ENCODE results near the gene PLD5. TPM values are rescaled to one million over a fixed set of nuclear protein-coding genes. Genes with fewer than 3 reads are reported as not detected.

The PLD5 gene
- total RNA-seq, 2 donors from 2014 or later, result 0.27 TPM; not detected in 1

GRCh38 chr1:242178436-242178835 lies 346.1 kb downstream of the PLD5 start:
- intact Hi-C loops (cut with DNase I), result no loop called here
- H3K9ac ChIP-seq (ENCODE audit: low read depth in 2 of 2, low read length in 2 of 2), result no peak overlapping the region

GRCh38 chr1:242162140-242162539 lies 362.4 kb downstream of the PLD5 start:
- H3K36me3 ChIP-seq, result no peaks in the 10 kb centered on the region
- H3K4me3 ChIP-seq, result no peak overlapping the region
- no peak overlapping the region for H3K9ac ChIP-seq (ENCODE audit: low read depth in 2 of 2, low read length in 2 of 2)
- intact Hi-C loops (cut with DNase I), result no loop called here
- H3K4me1 ChIP-seq, result no peaks in the 10 kb centered on the region
- no peaks in the 10 kb centered on the region for H3K9me3 ChIP-seq
- H3K27ac ChIP-seq, result no peak overlapping the region
- no peak for DNase-seq
- TF ChIP-seq CTCF (IDR thresholded peaks at IDR 0.05), result no peak
- no peaks in the 10 kb centered on the region for H3K27me3 ChIP-seq

More at GRCh38 chr1:242178436-242178835, 346.1 kb downstream of the PLD5 start:
- Histone ChIP-seq H3K27me3 (no peaks in the 10 kb centered on the region), H3K4me1 (no peaks in the 10 kb centered on the region), H3K27ac (no peak overlapping the region), H3K9me3 (no peaks in the 10 kb centered on the region), H3K4me3 (no peak overlapping the region), H3K36me3 (no peaks in the 10 kb centered on the region)
- no peak for TF ChIP-seq CTCF (IDR thresholded peaks at IDR 0.05)
- no peak for DNase-seq

GRCh38 chr1:242147096-242147976 lies 377.2 kb downstream of the PLD5 start:
- no peaks in the 10 kb centered on the region for H3K9me3 ChIP-seq
- intact Hi-C loops (cut with DNase I), result no loop called here
- H3K27me3 ChIP-seq, result no peaks in the 10 kb centered on the region
- no peak for TF ChIP-seq CTCF (IDR thresholded peaks at IDR 0.05)
- DNase-seq, result no peak
- no peaks in the 10 kb centered on the region for H3K4me1 ChIP-seq
- no peaks in the 10 kb centered on the region for H3K36me3 ChIP-seq
- H3K27ac ChIP-seq, result no peak overlapping the region
- H3K4me3 ChIP-seq, result no peak overlapping the region
- H3K9ac ChIP-seq (ENCODE audit: low read depth in 2 of 2, low read length in 2 of 2), result no peak overlapping the region

- no peak overlapping the region for H3K27ac ChIP-seq
Measured at GRCh38 chr1:242146652-242147051, 377.8 kb downstream of the PLD5 start.

GRCh38 chr1:242140836-242141235 lies 383.7 kb downstream of the PLD5 start:
- intact Hi-C loops (cut with DNase I), result no loop called here

More at GRCh38 chr1:242146652-242147051, 377.8 kb downstream of the PLD5 start:
- no peak for TF ChIP-seq CTCF (IDR thresholded peaks at IDR 0.05)
- DNase-seq, result no peak
- Histone ChIP-seq H3K9ac (ENCODE audit: low read depth in 2 of 2, low read length in 2 of 2) (no peak overlapping the region), H3K9me3 (no peaks in the 10 kb centered on the region), H3K27me3 (no peaks in the 10 kb centered on the region), H3K4me3 (no peak overlapping the region), H3K36me3 (no peaks in the 10 kb centered on the region), H3K4me1 (no peaks in the 10 kb centered on the region)
- intact Hi-C loops (cut with DNase I), result no loop called here

More at GRCh38 chr1:242140836-242141235, 383.7 kb downstream of the PLD5 start:
- no peak for TF ChIP-seq CTCF (IDR thresholded peaks at IDR 0.05)
- H3K9me3 ChIP-seq, result no peaks in the 10 kb centered on the region
- no peak overlapping the region for H3K27ac ChIP-seq
- no peaks in the 10 kb centered on the region for H3K36me3 ChIP-seq
- H3K4me3 ChIP-seq, result no peak overlapping the region
- H3K27me3 ChIP-seq, result no peaks in the 10 kb centered on the region
- no peak overlapping the region for H3K9ac ChIP-seq (ENCODE audit: low read depth in 2 of 2, low read length in 2 of 2)
- no peaks in the 10 kb centered on the region for H3K4me1 ChIP-seq
- DNase-seq, result no peak

All from colonic mucosa (tissue), 4 donors.